Ureter (tissue), 1 donor: ENCODE data around the gene TNS1. TPM values are rescaled to one million over a fixed set of nuclear protein-coding genes. Genes with fewer than 3 reads are reported as not detected.

ENCODE experiments used
- DNase-seq: peaks from one replicate; pipeline ENCODE4 v3.0.0-alpha.2; 2020; ENCODE audit warnings: low spot score
- total RNA-seq: library from RNA; stranded (reverse); gene quantifications from one replicate; pipeline ENCODE4 v1.2.4, GENCODE V29; 2023
- donor health status: DM: yes; HTN: yes; CAD: no.

The TNS1 gene
- total RNA-seq, 1 donor from 2014 or later: 581 TPM

DNA sequence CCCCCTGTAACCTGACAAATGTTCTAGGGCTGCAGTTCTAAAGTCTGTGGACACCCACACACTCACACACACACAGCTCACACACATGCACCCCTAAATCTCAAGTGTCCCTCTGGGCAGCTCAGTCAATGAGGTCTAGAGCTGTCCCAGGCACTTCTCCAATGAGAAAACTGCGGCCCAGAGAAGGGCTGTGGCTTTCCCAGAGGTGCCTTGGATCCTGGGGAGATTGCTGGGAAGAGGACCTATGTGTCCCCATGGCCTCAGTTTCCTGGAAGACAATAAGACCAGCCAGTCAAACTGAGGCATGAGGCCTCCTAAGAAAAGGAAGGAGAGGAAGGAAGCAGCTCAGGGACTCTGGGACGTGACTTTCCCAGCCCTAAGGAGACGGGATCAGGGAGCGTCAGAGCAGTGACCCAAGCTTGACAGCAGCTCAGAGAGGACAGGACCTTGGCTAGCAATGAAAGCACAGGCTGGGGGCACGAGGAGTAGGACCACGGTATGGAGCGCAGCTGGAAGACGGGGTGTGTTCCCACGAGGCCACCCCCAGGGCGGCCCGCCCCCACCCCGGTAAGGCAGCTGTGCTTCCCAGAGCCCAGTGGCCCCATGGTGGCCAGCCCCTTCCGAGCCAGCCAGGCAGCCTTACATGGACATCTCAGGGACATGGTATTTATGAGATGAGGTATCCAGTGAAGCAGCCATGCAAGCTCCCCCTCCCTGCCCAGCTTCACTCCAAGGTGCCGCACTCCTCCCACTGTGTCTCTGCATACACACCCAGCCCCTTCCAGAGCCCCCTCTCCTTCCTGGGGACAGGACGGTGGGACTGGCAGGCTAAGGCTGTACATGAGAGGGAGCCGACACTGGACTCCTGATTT is 46.0 kb downstream of the TNS1 start:
- no peak for DNase-seq

GRCh38 chr2:217955881-217956493 is 46.8 kb downstream of the TNS1 start:
- DNase-seq: no peak

DNA sequence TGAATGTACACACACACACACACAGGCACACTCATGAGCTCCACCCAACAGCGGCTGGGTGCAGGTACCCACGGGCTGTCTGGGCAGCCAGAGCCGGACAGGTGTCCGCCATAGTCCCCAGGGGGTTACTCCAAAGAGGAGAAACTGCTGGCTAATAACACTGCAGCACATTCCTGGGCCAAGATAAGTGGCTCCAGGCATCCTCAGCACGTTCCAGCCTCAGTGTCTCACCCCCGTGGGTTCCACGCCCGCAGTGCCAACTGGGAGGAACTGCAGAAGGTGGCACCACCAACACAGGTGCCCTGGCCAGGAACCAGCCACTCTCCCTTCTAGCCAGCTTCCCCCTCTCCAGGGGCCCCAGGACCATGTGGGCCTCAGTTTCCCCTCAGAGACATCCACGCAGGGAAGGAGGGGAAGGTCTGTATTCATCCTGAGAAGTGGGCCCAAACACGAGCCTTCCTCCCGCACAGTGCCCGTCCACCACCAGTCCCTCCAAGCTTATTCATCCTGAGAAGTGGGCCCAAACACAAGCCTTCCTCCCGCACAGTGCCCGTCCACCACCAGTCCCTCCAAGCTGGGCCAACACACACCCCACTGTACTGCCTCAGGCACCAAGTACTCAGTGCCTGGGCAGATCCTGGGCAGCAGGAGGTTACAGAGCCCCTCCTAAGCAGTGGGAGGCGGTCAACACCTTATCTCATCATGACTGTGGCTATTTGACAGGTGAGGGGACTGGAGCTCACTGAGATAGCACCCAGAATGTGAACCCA is 47.6 kb downstream of the TNS1 start:
- no peak for DNase-seq

- no peak for DNase-seq
These were observed 48.3 kb downstream of the TNS1 start for GRCh38 chr2:217954469-217954868.

DNA sequence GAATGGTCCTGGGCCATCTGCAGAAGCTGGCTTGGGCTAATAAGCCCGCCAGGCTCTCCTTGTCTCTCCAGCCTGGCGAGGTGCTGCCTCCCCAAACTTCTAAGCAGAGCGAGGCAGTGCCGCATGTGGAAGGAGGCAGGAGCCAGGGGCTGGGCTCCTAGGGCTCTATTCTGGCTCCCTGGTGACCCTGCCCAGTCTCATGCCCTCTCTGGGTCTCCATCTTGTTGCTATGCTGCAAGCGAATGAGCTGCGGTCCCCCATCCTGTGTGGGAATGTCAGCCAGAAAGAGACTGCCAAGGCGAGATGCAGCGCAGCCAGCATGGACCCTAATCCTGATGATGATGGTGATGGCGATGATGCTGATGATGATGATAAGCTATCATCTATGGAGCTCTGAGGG is 48.7 kb downstream of the TNS1 start:
- no peak for DNase-seq

DNA sequence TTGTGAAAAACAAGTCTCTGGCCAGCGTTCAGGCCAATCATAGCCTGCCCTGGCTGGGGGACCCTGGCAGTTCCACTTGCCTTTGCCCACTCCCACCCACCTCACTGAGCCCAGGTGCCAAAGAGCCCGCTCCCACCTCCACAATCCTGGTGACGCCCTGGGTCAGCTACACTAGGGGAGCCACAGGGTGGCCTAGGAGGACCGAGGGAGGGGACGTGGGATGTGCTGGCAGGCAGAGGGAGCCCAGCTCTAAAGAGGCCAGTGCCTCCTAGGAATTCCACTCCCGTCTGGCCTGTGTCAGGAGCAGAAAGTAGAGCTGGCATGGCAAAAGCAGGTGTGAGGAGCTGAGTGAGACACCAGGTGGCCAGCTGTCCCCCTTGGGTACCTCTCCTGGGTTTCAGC is 49.3 kb downstream of the TNS1 start:
- no peak for DNase-seq

DNA sequence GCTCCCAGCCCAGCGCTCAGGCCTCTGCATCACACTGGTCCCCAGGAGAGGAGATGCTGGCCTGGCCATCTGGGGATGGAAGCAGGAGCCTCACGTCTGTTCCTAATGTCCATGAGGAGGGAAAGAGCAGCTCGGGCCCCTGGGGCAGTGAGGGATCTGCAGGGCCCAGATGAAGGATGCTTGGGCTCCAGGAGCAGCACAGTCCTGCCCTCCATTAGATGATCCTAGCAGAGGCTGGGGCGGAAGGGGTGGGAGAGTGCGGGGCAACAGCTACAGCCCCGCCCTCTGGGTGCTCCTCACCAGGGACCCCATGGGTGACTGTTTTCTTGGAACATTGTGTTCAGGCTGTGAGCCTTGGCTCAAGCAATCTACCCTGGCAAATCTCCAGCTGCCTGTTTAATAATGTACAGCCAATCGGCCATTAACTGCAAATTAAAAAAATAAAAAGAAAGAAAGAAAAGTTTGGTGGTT is 49.7 kb downstream of the TNS1 start:
- DNase-seq: no peak

DNA sequence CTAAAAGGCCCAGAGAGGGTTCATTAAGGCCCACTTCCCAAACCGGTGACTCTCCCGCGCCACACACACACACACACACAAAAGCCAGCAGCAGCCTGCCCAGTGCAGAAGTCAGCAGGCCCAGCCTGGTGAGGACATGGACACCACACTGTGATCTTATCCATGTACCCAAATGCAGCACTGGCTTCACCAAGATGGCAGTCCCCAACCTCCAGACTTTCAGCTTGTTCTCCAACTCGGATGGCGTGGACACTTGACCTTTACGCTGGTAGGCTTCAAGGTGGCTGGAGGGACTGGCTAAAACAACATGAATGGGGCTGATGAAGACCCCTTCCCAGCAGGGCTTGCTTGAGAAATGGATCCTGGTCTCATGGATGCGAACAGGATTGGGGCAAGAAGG is 50.4 kb downstream of the TNS1 start:
- DNase-seq: no peak

GRCh38 chr2:217951521-217952247 is 51.1 kb downstream of the TNS1 start:
- no peak for DNase-seq

DNA sequence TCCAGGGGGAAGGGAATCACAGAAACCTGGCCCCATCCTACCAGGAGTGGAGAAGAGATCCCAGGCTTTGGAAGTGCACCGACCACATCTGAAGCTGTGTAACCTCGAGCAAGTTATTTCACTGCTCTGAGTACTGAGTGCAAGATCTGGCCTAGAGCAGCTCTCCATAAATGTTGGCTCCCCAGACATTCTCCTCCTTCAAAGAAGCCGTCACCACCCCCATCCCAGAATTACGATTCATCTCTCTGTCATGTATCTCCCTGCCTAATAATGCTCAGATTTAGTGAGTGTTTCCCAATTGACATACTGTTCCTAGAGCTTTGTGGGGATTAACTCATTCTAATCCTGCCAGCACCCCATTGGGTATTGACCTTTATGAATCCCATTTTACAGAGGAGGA is 51.7 kb downstream of the TNS1 start:
- DNase-seq: no peak

DNA sequence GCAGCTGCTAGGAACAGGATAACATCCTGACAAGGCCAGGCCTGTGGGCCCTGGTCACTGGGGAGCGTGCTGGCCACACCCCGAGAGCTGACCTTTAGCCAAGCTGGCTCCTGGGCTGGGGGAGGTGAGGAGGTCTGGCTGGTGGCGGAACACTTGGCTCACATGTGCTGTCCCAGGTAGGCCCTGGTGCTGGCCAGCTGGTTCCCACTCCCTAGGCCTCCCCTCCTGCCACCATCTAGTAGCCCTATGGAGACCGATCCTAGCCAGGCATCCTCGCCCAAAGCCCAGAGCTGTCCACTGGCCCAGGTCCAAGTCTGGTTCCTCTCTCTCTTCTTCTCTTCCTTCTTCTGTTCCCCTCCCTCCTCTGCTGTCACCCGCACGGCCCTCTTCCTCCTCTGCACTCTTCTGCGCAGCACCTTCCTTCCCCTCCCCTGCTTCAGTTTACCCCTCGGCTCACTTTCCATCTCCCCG is 52.4 kb downstream of the TNS1 start:
- DNase-seq: no peak

DNA sequence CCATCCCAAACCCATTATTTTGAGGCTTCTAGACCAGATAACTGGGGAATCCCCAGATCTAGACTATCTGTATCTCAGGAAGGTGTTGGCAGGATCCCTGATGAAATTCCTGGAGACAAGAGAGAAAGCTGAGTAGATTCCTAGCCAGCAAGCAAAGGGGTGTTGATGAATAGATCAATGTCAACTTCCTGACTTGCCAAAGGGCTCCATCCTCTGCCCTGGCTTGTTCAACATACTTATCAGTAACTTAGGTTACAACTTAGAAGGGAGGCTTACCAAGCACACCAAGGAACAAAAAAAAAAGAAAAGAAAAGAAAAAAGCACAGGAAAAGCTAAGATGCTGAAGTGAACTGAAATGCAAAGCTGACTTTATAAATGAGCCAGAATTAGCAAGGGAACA is 53.3 kb downstream of the TNS1 start:
- DNase-seq: no peak

- no peak for DNase-seq
These were observed 53.9 kb downstream of the TNS1 start for GRCh38 chr2:217948897-217949296.

GRCh38 chr2:217948351-217948791 is 54.4 kb downstream of the TNS1 start:
- no peak for DNase-seq

DNA sequence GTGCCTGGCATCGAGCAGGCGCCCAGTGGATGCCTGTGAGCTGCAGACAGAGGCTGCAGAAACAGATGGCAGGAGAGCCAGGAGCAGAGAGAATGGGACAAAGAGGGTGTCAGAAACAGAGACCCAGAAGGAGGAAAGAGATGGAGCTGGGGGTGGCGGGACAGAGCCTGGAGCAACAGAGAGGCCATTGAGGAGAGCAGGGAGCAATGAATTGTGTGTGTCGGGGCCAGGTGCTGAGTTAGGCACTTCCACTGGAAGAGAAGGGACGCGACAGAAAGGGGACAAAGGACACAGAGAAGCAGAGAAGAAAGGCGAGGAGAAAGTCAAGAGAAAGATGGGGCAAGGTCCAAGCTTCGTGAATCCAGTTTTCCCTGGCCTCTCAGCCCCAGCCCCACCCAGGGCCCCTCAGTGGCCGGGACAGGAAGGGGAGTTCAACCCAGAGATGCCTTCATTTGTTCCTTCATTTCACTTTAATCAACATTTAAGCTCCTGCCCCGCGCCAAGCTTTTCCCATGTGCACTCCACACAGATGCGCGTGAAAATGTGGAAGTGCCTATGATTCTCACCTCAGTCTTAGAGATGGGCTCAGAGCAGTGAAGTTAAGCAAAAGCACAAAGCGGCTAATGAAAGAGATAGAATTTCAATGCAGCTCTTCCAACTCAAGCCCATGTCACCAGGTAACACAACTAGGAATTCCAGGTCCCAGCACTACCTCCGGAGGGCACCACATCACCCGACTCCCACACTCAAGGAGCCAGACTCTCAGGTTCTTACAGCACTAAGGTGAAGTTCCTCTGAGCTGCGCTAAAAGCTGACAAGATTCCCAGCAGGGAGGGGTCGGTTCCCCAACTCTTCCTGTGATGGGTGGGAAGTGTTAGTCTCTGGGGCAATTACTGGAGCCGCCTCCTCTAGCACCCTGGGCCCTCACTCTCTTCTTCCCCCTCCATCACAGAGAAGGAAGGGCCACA is 55.1 kb downstream of the TNS1 start:
- DNase-seq: no peak

DNA sequence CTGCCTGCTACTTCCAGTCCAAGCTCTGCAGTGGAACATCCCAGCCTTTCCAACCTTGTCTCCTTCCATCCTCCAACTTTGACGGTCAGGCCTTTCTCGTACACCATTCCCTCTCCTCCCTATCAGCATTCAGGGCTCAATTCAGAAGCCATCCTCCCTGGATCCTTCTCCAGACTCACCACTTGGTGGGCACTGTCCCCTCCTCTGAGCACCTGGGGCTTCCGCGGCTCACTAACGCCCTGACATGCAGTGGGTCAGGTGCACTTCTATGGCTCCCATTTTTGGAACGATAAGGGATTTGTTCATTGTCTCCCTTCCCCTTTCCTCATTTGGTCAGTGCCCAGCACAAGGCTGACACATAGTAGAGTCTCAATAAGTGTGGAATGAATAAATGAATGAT is 56.7 kb downstream of the TNS1 start:
- DNase-seq: no peak

GRCh38 chr2:217945530-217945929 is 57.3 kb downstream of the TNS1 start:
- no peak for DNase-seq

DNA sequence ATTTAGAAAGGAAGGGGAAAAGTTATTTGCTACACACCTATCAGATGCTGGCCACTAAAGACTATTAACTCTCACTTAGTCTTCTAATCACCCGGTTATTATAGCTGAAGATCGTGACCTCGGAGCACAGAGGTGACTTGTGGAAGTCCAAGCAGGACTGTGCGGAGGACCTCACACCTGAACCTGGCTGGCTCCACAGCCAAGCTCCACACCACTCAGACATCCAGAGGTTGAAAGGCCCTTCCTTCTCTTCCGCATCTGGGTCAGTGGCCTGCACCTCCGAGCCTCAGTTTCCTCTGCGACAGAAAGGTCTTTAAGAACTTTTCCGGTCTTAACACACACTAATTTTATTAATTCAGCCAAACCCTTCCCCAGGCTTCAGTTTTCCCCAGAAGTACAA is 57.9 kb downstream of the TNS1 start:
- DNase-seq: no peak

- no peak for DNase-seq
These were observed 58.4 kb downstream of the TNS1 start for GRCh38 chr2:217944366-217944765.
